Activated CD8-positive, alpha-beta T cell treated with anti-CD3 and anti-CD28 coated beads, Interleukin-2, amount 10 ng/mL, durations not matched to agents 7 days and 5 days (primary cell): Measurements from ENCODE around the gene PFKP. TPM values are rescaled to one million over a fixed set of nuclear protein-coding genes. Genes with fewer than 3 reads are reported as not detected.

Experiments
- ATAC-seq: fragments of 150-1000 bp; cut with Tn5 transposase; one replicate; pipeline ENCODE4 v1.10.0; 2021; ENCODE audit warnings: moderate library complexity
- CTCF ChIA-PET: fragments of 350-600 bp; sonication (Branson Sonifier 250); formaldehyde crosslinking; loops from one replicate; lab custom pipeline; 2021; ENCODE audit warnings: antibody characterized with exemption; lab: Charles Lee
- POLR2A ChIA-PET: fragments of 350-600 bp; sonication (Branson Sonifier 250); formaldehyde crosslinking; loops from one replicate; lab custom pipeline; 2021; ENCODE audit warnings: antibody characterized with exemption; lab: Charles Lee
- DNase-seq: peaks from one replicate; pipeline ENCODE4 v3.0.0-alpha.2; 2020
- H3K27ac Mint-ChIP-seq: one replicate; pipeline ENCODE4 v1.8.0; 2021; ENCODE audit warnings: mild to moderate bottlenecking, mixed read lengths
- H3K27me3 Mint-ChIP-seq: one replicate; pipeline ENCODE4 v1.8.0; 2021; ENCODE audit warnings: low read depth, mixed read lengths
- H3K36me3 Mint-ChIP-seq: one replicate; pipeline ENCODE4 v1.8.0; 2021; ENCODE audit warnings: low read depth, mixed read lengths
- H3K4me1 Mint-ChIP-seq: one replicate; pipeline ENCODE4 v1.8.0; 2021; ENCODE audit warnings: low read depth, mixed read lengths
- H3K4me3 Mint-ChIP-seq: one replicate; pipeline ENCODE4 v1.8.0; 2021; ENCODE audit warnings: mild to moderate bottlenecking, mixed read lengths
- H3K9me3 Mint-ChIP-seq: one replicate; pipeline ENCODE4 v1.8.0; 2022; ENCODE audit warnings: mixed read lengths; ENCODE audit not compliant: insufficient read depth
- total RNA-seq, 2 experiments: library from RNA; stranded (reverse); gene quantifications; one replicate each; pipeline ENCODE4 v1.2.3, GENCODE V29; 2021

PFKP gene
- total RNA-seq, 2 experiments from 2014 or later, result 220 to 233 TPM

- peaks cover 4% of the 10 kb centered on the region for H3K36me3 Mint-ChIP-seq
- CTCF ChIA-PET, result no interaction called here
Measured at GRCh38 chr10:3064423-3064822, 2.9 kb upstream of the PFKP start.

DNA sequence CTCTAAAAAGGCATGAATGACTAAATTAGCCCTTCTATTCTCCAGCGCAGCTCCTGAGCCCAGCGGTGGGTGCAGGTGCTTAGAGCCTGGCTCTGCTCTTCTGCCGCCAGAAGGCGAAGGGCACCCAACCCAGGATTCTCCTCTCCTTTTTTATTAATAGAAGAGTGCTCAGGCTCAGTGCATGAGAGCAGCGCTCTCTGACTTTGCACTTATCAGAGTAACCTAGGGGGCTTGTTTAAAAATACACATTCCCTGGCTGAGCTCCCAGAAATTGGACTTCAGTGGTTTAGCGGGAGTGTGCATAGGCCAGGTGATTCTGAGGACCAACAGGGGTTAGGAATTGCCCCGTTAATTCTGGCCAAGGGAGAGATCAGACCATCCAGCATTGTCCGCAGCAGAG is 1.7 kb upstream of the PFKP start:
- peaks cover 16% of the 10 kb centered on the region for H3K36me3 Mint-ChIP-seq
- DNase-seq (no peak), ATAC-seq (no peak)
- peak overlapping the region; percentile 58 for H3K4me3 Mint-ChIP-seq
- CTCF ChIA-PET, result no interaction called here
- H3K27me3 Mint-ChIP-seq, result peaks cover 9% of the 10 kb centered on the region
- no peak overlapping the region for H3K27ac Mint-ChIP-seq
- POLR2A ChIA-PET, result no interaction called here
- no peaks in the 10 kb centered on the region for H3K9me3 Mint-ChIP-seq
- peaks cover 16% of the 10 kb centered on the region for H3K4me1 Mint-ChIP-seq

More at GRCh38 chr10:3064423-3064822, 2.9 kb upstream of the PFKP start:
- Mint-ChIP-seq H3K4me3 (no peak overlapping the region), H3K4me1 (peaks cover 4% of the 10 kb centered on the region), H3K9me3 (no peaks in the 10 kb centered on the region), H3K27me3 (peaks cover 9% of the 10 kb centered on the region), H3K27ac (no peak overlapping the region)
- DNase-seq (no peak), ATAC-seq (no peak)
- POLR2A ChIA-PET, result no interaction called here

DNA sequence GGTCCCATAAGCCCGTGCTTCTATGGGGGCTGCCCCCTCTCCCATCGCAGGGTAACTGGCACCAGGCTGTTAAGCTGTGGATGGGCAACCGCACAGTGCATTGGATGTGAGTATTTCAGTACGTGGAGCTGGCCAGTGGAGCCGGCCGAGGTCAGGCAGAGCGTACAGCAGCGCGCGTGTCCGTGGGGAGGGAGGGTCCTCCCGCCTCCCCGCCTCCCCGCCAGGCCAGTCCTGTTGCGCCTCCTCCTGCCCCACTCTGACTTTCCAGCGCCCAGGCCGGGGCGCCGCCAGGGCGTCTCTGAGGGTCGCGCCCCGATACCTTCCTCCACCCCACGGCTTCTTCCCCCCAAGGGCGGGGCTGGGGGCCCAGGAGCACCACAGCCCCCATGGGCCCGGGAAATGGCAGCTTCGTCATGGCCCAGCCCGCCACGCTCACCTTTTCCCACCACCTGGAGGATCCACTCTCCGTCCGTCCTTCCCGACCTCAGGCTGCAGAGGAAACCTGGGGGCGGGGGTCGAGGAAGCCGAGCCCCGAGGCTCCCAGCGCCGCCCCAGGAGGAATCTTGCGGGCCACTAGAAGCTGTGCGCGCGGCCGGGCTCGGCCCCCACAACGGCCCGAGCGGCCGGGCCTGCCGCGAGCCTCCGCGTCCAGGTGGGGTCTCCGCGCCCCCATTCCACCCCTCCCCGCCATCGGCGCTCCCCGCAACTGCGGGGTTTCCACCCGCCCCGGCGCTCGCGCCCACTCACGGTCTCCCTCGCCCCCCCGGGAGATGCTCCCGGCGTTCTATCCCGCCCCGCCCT is 831 bp upstream of the PFKP start:
- Mint-ChIP-seq H3K36me3 (peaks cover 24% of the 10 kb centered on the region), H3K27me3 (peaks cover 9% of the 10 kb centered on the region), H3K4me3 (peak overlapping the region; percentile 72), H3K9me3 (no peaks in the 10 kb centered on the region), H3K27ac (no peak overlapping the region), H3K4me1 (peaks cover 24% of the 10 kb centered on the region)
- DNase-seq (no peak), ATAC-seq (peak; percentile 1)
- POLR2A ChIA-PET, result no interaction called here
- CTCF ChIA-PET, result no interaction called here

DNA sequence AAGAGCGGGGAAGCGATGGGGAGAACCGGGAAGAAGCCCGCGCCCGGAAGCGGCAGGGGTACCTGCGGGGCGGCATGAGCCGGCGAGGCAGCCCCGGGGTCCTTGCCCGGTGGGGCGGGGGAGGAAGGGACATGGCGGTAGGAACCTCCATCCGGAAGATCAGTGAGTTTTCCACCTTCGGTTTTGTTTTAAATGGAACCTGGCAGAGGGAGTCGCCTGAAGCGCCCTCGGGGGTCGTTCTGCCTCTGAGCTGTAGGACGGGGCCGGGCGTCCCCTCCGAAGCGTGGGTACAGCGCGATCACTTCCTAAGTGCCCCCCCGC is 471 bp downstream of the PFKP start:
- DNase-seq, result no peak
- peak; percentile 13 for ATAC-seq
- Mint-ChIP-seq H3K36me3 (peaks cover 36% of the 10 kb centered on the region), H3K4me1 (peaks cover 37% of the 10 kb centered on the region), H3K4me3 (peak overlapping the region; percentile 91), H3K27me3 (peaks cover 9% of the 10 kb centered on the region), H3K27ac (peak overlapping the region; percentile 90), H3K9me3 (no peaks in the 10 kb centered on the region)
- CTCF ChIA-PET, result interaction anchor here (1.4 kb wide), 1 partner anchor 23 kb away, joined by 5 read pairs; no protein-coding TSS in a partner anchor
- POLR2A ChIA-PET, result interaction anchor here (0.6 to 1.4 kb wide), 3 partner anchors 9 to 106 kb away, joined by 3 to 6 read pairs (median 3); partner anchors contain the start of gene PITRM1

- ATAC-seq (peak; percentile 60), DNase-seq (peak; percentile 77)
- Mint-ChIP-seq H3K27me3 (peaks cover 9% of the 10 kb centered on the region), H3K4me1 (peaks cover 42% of the 10 kb centered on the region), H3K36me3 (peaks cover 41% of the 10 kb centered on the region), H3K4me3 (peak overlapping the region; percentile 91), H3K9me3 (no peaks in the 10 kb centered on the region), H3K27ac (peak overlapping the region; percentile 90)
- ChIA-PET POLR2A (interaction anchor here (0.6 to 1.4 kb wide), 3 partner anchors 9 to 105 kb away, joined by 3 to 6 read pairs (median 3); partner anchors contain the start of gene PITRM1), CTCF (interaction anchor here (1.4 kb wide), 1 partner anchor 22 kb away, joined by 5 read pairs; no protein-coding TSS in a partner anchor)
Measured at GRCh38 chr10:3068201-3068967, 1.0 kb downstream of the PFKP start.

GRCh38 chr10:3068968-3069737 is 1.8 kb downstream of the PFKP start:
- peak; percentile 36 for DNase-seq
- POLR2A ChIA-PET, result interaction anchor here (1.4 kb wide), 1 partner anchor 103 kb away, joined by 6 read pairs; the partner anchor contains the start of gene PITRM1
- H3K27me3 Mint-ChIP-seq, result peaks cover 9% of the 10 kb centered on the region
- H3K36me3 Mint-ChIP-seq, result peaks cover 49% of the 10 kb centered on the region
- CTCF ChIA-PET, result interaction anchor here (1.1 to 1.4 kb wide), 2 partner anchors 21 to 24 kb away, joined by 3 to 5 read pairs; no protein-coding TSS in a partner anchor
- H3K9me3 Mint-ChIP-seq, result no peaks in the 10 kb centered on the region
- peak; percentile 22 for ATAC-seq
- H3K4me1 Mint-ChIP-seq, result peaks cover 49% of the 10 kb centered on the region
- H3K27ac Mint-ChIP-seq, result peak overlapping the region; percentile 90
- H3K4me3 Mint-ChIP-seq, result peak overlapping the region; percentile 91

- peaks cover 55% of the 10 kb centered on the region for H3K36me3 Mint-ChIP-seq
- H3K9me3 Mint-ChIP-seq, result no peaks in the 10 kb centered on the region
- H3K4me1 Mint-ChIP-seq, result peaks cover 55% of the 10 kb centered on the region
- ChIA-PET CTCF (interaction anchor here (1.1 kb wide), 1 partner anchor 23 kb away, joined by 3 read pairs; no protein-coding TSS in a partner anchor), POLR2A (interaction anchor here (0.6 kb wide), 1 partner anchor 28 kb away, joined by 3 read pairs; no protein-coding TSS in a partner anchor)
- ATAC-seq (no peak), DNase-seq (no peak)
- H3K4me3 Mint-ChIP-seq, result peak overlapping the region; percentile 83
- H3K27me3 Mint-ChIP-seq, result peaks cover 9% of the 10 kb centered on the region
- H3K27ac Mint-ChIP-seq, result peak overlapping the region; percentile 81
Measured at GRCh38 chr10:3069876-3070275, 2.5 kb downstream of the PFKP start.

DNA sequence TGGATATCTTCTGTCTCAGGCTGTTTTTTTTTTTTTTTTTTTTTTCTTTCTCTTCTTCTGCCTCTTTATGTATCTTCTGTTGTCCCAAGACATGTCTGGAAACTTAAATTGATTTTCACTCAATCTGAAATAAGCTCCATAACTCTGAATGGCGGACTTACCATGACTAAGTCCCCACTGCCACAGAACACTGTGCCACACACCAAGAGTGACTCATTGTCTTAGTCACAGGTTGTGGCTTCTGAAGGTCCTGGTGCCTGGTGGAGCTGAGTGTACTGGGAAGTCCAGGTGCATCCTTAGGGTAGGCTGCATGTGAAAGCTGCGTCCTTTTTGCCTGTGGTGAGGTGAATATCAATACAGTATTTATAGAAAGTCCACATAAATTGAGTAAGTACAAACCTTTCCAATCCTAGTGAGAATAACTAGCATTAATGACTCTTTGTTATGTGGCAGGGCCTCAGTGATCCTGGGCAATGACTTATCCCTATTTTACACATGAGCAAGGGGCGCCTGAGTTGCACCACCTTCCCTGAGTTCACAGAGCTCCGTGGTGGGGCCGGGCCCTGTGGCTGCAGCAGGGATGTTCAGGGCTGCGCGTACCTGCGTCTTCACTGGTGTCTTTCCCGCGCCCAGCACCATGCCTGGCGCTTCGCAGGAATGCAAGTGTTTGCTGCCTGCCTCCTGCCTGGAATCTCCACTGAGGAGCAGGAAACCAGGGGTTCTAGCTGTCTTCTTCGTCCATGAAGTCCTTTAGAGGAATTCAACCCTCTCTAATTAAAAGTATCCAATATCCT is 4.3 kb downstream of the PFKP start:
- POLR2A ChIA-PET, result interaction anchor here (1.0 kb wide), 1 partner anchor 19 kb away, joined by 3 read pairs; no protein-coding TSS in a partner anchor
- DNase-seq (no peak), ATAC-seq (no peak)
- H3K36me3 Mint-ChIP-seq, result peaks cover 65% of the 10 kb centered on the region
- peak overlapping the region; percentile 5 for H3K4me3 Mint-ChIP-seq
- CTCF ChIA-PET, result no interaction called here
- H3K4me1 Mint-ChIP-seq, result peaks cover 61% of the 10 kb centered on the region
- H3K27ac Mint-ChIP-seq, result peak overlapping the region; percentile 21
- no peaks in the 10 kb centered on the region for H3K9me3 Mint-ChIP-seq
- H3K27me3 Mint-ChIP-seq, result peaks cover 2% of the 10 kb centered on the region

DNA sequence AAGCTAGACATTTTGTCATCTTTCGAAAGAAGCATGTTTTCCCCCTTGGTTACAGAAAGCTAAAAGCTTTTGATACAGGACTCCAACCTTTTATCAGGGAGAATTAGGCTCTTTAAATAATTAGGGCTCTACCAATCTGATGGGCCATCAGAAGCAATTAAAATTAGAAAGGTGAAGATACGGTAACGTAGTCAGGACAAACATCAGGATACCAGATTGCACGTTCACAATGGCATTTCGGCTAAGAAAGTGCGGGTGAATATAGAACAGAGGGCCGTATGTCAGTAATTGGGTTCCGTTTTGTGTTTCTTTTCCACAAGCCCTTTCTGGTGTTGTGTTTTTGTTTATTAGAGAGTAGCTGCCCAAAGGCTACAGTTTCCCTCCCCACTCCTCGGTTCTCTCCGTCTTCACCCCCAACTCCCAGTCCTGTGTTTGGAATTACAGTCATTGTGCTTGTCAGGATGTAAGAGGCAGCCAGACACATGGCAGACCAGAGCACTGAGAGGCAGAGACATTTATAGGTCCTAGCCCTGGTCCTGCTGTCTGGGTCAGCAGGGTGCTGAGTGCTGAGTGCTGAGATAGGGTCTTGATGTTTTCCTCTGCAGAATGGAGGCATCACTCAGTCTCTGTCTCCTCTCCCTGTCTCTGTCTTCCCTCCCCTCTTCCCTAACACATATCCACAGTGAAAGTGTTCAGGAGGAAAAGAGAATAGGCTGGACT is 5.5 kb downstream of the PFKP start:
- ATAC-seq (no peak), DNase-seq (no peak)
- Mint-ChIP-seq H3K27ac (no peak overlapping the region), H3K4me3 (no peak overlapping the region), H3K9me3 (no peaks in the 10 kb centered on the region), H3K4me1 (peaks cover 65% of the 10 kb centered on the region), H3K36me3 (peaks cover 72% of the 10 kb centered on the region), H3K27me3 (no peaks in the 10 kb centered on the region)
- CTCF ChIA-PET, result no interaction called here
- POLR2A ChIA-PET, result no interaction called here

DNA sequence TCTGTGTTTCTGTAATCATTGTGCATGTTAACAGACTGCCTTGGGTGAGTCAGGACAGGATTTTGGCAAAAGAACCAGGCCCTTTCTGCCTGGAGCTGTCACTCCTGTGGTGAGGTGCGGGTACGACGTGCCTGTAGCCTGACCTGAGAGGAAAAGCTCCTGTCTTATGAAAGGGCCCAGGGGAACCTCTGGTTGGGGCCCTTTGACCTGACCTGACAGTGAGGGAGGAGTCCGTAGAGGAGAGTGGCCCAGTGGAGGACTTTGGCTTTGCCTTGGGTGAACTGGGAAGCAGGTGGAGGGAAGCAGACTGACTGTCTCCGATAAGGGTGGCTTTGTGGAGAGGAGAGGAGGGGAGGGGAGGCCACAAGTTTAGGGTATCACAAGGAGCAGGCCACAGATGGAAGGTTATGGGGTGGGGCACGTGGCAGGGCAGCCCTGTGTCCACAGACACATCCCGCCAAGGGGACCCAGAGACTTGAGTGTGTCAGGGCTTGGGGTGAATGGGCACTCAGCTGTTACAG is 6.9 kb downstream of the PFKP start:
- Mint-ChIP-seq H3K27me3 (no peaks in the 10 kb centered on the region), H3K9me3 (no peaks in the 10 kb centered on the region), H3K4me1 (peaks cover 66% of the 10 kb centered on the region), H3K36me3 (peaks cover 78% of the 10 kb centered on the region), H3K27ac (no peak overlapping the region), H3K4me3 (no peak overlapping the region)
- no peak for DNase-seq
- POLR2A ChIA-PET, result no interaction called here
- no peak for ATAC-seq
- CTCF ChIA-PET, result no interaction called here
